Thyroid gland (tissue), 4 donors: ENCODE measurements around the gene INPP5F.

ENCODE experiments used
- CTCF ChIP-seq, 6 experiments: fragments of 200-600 bp in 3 of 6; fragments of 450-650 bp in 3 of 6; sonication (generic) in 3 of 6; IDR thresholded peaks; one replicate each; pipeline ENCODE4 v1.5.1; 2016 to 2019; ENCODE audit warnings: antibody characterized with exemption in 6 of 6, mild to moderate bottlenecking in 2 of 6, inconsistent platforms in 1 of 6, moderate library complexity in 1 of 6
- POLR2A ChIP-seq, 2 donors: fragments of 450-650 bp; IDR thresholded peaks; one replicate each; pipeline ENCODE4 v1.6.1; 2017; ENCODE audit warnings: antibody characterized with exemption in 2 of 2, mild to moderate bottlenecking in 2 of 2, moderate library complexity in 1 of 2

- no peak for TF ChIP-seq CTCF (IDR thresholded peaks at IDR 0.05)
- TF ChIP-seq POLR2A (IDR thresholded peaks at IDR 0.05), result no peak
Observed at GRCh38 chr10:119754085-119754484, 28.2 kb downstream of the INPP5F start.
